ENCODE measurements around the gene ATP6V0A1.

DNA sequence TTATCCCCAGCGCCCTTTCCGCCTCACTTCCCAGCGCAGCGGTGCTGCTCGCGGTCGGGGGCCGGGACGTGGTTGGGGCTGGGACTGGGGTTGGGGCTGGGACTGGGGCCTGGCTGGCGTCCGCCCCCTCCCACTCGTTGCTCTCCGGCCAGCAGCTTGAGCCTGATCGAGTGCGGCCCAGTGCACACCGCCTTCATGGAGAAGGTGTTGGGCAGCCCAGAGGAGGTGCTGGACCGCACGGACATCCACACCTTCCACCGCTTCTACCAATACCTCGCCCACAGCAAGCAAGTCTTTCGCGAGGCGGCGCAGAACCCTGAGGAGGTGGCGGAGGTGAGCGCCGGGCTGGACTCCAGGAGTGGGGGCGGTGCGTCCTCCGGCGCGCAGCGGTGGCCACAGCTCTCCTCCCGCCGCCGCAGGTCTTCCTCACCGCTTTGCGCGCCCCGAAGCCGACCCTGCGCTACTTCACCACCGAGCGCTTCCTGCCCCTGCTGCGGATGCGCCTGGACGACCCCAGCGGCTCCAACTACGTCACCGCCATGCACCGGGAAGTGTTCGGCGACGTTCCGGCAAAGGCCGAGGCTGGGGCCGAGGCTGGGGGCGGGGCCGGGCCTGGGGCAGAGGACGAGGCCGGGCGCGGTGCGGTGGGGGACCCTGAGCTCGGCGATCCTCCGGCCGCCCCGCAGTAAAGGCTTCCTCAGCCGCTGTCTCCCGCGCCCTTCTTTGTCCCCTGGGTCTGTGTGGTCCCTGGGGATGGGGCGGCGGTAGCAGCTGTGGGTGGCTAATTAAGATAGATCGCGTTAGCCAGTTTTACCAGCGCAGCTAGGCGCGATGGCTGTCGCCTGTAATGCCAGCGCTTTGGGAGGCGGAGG lies 95.8 kb downstream of the ATP6V0A1 start:
- TF ChIP-seq CTCF (IDR thresholded peaks at IDR 0.05 in 8 of 11, conservative IDR thresholded peaks at IDR 0.05 in 3 of 11) (peak in 2 of 11 experiments; percentile 3 to 7), POLR2AphosphoS5 (IDR thresholded peaks at IDR 0.05) (peak; percentile 98 to 99 (median 99))

Data from spleen (tissue), 7 donors.